DND-41 (cell line): ENCODE data around the gene WASHC2C.
"Not testable (repeated sequence)": the region's sequence is repeated elsewhere in the genome, so short reads cannot be mapped to it uniquely, and the experiment has no call there.

Source experiments
- EZH2 ChIP-seq: IDR thresholded peaks from 3 replicates; pipeline ENCODE4 v1.6.1; 2012; ENCODE audit warnings: borderline replicate concordance, low read depth, mild to moderate bottlenecking, moderate library complexity, low read length, inconsistent platforms; ENCODE audit not compliant: severe bottlenecking
- TF ChIP-seq, protein P1 (sequence below): IDR thresholded peaks from 2 replicates; pipeline ENCODE4 v1.5.1; 2012; ENCODE audit warnings: borderline replicate concordance, low read length, moderate library complexity, mild to moderate bottlenecking; ENCODE audit not compliant: poor library complexity, severe bottlenecking; ENCODE audit errors: extremely low read depth

DNA sequence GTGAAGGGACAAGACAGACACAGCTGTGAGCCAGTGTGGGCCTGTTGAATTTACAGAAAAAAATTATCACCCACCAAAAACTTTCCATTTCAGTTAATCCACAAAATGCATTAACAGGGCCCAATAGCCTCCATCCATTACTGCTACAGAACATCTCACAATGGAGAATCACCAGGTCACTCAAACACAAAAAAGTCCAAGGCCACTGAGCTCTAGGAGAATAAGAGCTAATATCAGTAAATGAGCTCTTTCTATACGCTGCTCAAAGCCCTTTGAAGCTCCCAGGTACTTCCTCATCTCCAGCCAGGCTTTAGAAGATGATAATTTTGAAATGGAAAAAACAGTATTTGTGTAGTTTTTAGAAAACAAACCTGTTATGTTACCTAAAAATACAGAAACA lies 9.4 kb upstream of the WASHC2C start:
- TF ChIP-seq, protein P1, sequence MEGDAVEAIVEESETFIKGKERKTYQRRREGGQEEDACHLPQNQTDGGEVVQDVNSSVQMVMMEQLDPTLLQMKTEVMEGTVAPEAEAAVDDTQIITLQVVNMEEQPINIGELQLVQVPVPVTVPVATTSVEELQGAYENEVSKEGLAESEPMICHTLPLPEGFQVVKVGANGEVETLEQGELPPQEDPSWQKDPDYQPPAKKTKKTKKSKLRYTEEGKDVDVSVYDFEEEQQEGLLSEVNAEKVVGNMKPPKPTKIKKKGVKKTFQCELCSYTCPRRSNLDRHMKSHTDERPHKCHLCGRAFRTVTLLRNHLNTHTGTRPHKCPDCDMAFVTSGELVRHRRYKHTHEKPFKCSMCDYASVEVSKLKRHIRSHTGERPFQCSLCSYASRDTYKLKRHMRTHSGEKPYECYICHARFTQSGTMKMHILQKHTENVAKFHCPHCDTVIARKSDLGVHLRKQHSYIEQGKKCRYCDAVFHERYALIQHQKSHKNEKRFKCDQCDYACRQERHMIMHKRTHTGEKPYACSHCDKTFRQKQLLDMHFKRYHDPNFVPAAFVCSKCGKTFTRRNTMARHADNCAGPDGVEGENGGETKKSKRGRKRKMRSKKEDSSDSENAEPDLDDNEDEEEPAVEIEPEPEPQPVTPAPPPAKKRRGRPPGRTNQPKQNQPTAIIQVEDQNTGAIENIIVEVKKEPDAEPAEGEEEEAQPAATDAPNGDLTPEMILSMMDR = not testable (repeated sequence)
- not testable (repeated sequence) for TF ChIP-seq EZH2
